ENCODE data around the gene CBX8.

Gene CBX8

GRCh38 chr17:79796763-79797491 is at the start of gene CBX8:
Gene CBX8, minus strand, starts transcription at chr17:79797077. Its CDS starts 79 bp downstream, at chr17:79796998.
- peak; percentile 99 for DNase-seq (ENCODE audit: low read depth)

- DNase-seq (ENCODE audit: low read depth): no peak
Observed at GRCh38 chr17:79845601-79845949, 48.7 kb upstream of the CBX8 start.

- no peak for DNase-seq (ENCODE audit: low read depth)
Observed at GRCh38 chr17:79844869-79845600, 48.2 kb upstream of the CBX8 start.

- no peak for DNase-seq (ENCODE audit: low read depth)
Observed at GRCh38 chr17:79843816-79844800, 47.2 kb upstream of the CBX8 start.

- no peak for DNase-seq (ENCODE audit: low read depth)
Observed at GRCh38 chr17:79843474-79843815, 46.6 kb upstream of the CBX8 start.

GRCh38 chr17:79842656-79843473 is 46.0 kb upstream of the CBX8 start:
- DNase-seq (ENCODE audit: low read depth): no peak

GRCh38 chr17:79842136-79842655 is 45.3 kb upstream of the CBX8 start:
- DNase-seq (ENCODE audit: low read depth): no peak

GRCh38 chr17:79841369-79842135 is 44.7 kb upstream of the CBX8 start:
- DNase-seq (ENCODE audit: low read depth): no peak

- DNase-seq (ENCODE audit: low read depth): no peak
Observed at GRCh38 chr17:79840989-79841286, 44.1 kb upstream of the CBX8 start.

DNA sequence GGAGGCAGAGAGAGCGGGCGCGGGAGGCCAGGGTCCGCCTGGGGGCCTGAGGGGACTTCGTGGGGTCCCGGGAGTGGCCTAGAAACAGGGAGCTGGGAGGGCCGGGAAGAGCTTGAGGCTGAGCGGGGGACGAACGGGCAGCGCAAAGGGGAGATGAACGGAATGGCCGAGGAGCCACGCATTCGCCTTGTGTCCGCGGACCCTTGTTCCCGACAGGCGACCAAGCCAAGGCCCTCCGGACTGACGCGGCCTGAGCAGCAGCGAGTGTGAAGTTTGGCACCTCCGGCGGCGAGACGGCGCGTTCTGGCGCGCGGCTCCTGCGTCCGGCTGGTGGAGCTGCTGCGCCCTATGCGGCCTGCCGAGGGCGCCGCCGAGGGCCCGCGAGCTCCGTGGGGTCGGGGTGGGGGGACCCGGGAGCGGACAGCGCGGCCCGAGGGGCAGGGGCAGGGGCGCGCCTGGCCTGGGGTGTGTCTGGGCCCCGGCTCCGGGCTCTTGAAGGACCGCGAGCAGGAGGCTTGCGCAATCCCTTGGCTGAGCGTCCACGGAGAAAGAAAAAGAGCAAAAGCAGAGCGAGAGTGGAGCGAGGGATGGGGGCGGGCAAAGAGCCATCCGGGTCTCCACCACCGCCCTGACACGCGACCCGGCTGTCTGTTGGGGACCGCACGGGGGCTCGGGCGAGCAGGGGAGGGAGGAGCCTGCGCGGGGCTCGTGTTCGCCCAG is 43.6 kb upstream of the CBX8 start:
- no peak for DNase-seq (ENCODE audit: low read depth)

DNA sequence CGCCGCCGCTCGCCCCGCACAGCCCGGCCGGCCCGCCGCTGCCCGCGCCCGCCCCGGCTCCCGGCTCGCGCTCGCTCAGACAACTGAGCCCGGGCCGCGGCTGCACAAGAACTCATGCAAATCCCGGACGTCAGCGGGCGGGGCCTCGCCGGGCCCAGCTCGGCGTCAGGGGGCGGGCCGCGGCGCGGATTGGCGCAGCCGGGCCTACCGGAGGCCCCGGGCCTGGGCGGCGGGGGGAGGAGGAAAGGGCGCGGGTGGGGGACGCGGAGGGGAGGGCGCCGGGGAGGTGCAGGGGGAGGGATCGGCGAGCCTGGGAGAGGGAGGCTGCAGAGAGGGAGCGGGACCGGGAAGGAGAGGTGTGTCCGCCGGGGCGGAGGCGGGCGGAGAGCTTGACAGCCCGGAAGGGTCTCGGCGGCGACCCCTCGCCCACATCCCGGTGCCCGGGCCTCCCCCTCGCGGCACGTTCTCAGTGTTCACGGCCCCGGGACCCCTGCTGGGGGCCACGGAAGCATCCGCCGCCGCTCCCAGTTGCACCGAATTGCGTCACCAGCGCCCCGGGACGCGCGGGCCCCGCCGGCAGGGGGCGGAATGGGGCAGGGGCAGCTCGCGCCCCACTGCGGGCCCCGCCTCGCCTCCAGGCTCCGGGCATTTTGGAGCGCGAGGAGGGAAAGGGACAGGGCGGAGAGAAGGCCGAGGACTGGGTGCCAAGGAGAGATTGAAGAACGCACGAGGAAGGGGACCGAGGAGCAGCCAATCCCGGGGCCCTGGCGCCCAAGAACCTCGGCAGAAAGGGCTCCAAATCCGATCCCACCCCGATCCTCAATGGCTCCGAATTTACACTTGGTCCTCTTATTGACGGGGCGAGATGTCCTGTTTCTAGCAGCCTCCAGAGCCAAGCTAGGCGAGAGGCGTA is 42.7 kb upstream of the CBX8 start, which contains the start of gene CBX4:
CBX4 (minus strand) TSS at position 85 of the 913 bp plus-strand sequence. CDS start 189 bp downstream, outside the sequence.
- peak; percentile 86 for DNase-seq (ENCODE audit: low read depth)

DNA sequence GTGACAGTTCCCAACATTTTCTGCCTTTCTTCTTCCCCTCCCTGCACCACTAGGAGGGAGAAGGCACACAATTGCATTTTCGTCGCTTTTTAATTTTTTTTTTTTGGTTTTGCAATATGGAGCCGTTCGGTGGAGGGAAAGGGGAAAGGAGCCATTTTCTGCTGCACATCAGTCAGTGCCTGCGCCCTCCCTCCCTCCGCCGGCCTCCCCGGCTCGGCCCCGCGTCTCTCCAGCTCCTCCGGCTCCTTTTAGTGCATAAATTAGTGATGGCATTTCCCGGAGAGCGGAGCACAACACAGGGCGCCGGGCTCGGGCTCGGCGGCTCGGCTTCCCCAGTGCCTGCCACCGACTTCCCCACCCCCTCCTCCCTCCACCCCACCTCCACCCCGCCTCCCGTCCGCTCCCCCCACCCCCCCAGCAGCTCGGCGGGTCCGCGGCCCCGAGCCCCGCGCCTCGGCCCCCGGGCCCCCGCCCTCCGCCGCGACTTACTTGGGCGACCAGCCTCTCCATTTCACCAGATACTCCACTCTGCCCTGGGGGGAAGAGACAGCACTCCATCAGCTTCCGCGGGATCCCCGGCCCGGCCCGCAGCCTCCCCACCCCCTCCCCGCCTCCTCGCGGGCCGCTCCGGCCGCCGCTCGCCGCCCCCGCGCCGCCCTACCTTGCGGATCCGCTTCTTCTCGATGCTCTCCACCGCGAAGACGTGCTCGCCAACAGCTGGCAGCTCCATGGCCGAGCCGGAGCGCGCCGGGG is 41.8 kb upstream of the CBX8 start:
- DNase-seq (ENCODE audit: low read depth): peak; percentile 30

DNA sequence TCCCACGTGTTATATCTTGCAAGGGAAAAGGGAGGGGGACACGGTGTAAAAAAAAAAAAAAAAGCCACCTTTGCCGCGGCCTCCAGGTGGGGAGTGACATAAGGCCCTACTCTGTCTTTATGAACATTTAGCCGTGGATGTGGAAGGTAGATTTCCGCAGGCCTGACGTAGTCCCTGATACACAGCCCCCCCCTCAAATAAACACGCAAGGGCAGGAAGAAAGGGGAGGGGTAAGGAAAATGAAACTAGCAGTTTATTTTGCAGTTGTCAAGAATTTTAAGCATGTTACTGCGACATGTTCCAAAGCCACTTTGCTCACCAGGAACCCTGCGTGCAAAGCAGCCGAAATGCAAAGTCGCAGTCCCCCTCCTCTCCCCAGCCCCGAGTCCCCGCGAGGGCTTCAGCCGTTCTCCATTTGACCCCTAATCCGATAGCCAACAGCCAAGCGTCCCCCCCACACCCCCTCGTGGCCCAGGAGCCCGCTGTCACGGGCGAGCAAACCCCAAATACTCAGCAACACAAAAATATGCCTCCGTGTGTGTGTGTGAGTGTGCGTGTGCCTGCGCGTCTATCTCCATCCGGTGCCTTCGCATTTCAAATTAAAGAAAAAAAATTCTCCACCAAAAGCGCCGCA is 41.1 kb upstream of the CBX8 start:
- no peak for DNase-seq (ENCODE audit: low read depth)

DNA sequence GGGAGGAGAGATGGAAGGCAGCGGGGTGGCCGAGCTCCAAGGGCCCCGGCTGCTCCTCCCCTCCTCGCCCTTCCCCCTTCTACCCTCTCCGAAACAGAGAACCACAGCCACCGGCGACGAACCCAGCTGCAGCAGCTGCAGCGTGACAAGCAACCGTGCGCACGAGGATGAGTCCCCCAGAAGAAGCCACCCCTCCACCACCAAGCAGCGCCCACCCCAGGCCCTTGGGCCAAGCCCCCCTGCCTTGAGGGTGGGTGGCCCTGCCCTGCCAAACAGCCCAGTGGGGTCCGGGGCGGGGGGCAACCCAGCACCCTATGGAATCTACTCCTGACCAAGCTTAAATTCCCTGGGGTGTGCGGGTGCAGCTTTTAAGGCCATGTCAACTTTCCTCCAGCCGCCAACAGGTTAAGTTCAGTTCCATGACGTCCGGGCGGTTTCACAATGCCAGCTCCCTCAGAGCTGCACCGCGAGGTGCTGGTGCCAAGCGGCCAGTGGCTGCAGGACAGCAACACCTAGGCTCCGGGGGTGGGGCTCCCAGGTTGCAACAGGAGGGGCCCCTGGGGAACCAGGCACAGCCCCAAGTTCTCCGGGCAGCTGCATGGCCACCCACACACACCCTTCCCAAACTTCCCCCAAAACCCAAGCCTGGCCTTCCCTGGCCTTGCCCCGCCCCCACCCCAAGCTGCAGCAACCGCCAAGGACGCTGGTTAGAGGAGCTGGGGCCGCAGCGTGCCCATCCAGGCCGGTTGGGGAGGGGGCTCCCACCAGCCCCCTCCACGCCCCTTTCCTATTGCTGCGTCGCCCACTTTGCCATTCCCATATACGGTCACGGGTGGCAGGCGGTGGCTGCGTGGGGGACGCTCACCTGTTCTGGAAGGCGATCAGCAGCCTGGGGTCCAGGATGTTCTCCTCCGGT is 40.4 kb upstream of the CBX8 start:
- DNase-seq (ENCODE audit: low read depth): peak; percentile 33

DNA sequence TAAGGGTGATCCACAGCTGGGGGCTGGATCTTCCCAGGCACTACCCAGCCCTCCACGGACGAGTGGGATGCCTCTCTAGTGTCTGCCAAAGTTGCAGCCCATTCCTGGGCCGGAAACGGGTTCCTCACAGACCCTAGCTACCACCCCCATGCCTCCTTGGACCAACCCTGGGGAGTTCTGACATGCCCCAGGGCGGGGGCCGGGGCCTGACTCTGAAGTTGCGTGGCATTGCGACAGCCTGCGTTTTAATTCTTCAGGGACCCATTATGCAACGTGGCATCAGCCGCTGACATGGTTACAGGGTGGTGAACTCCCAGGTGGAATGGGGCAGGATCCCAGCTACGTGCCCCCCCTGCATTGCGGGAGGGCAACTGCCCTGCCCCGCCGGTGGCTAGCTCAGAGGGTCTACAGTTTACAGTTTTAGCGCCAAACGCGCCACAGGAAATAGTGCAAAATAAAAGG is 39.7 kb upstream of the CBX8 start:
- DNase-seq (ENCODE audit: low read depth): no peak

- DNase-seq (ENCODE audit: low read depth): no peak
Observed at GRCh38 chr17:79835953-79836509, 39.2 kb upstream of the CBX8 start.
